HG03159 (cell line): ENCODE results near the gene JAML.

Experiments
- ATAC-seq: cut with Tn5 transposase; IDR thresholded peaks from one replicate; pipeline ENCODE4 v1.9.1; 2021; ENCODE audit warnings: mild to moderate bottlenecking, moderate library complexity; ENCODE audit not compliant: unreplicated experiment

JAML gene

GRCh38 chr11:118170231-118170630 is 54.6 kb downstream of the JAML start:
- ATAC-seq = no peak

- no peak for ATAC-seq
Measured at GRCh38 chr11:118169300-118170140, 55.3 kb downstream of the JAML start.

- ATAC-seq = no peak
Measured at GRCh38 chr11:118168751-118169150, 56.1 kb downstream of the JAML start.

GRCh38 chr11:118168316-118168715 is 56.5 kb downstream of the JAML start:
- ATAC-seq = no peak

- no peak for ATAC-seq
Measured at GRCh38 chr11:118167906-118168305, 56.9 kb downstream of the JAML start.

GRCh38 chr11:118167253-118167652 is 57.6 kb downstream of the JAML start:
- ATAC-seq = no peak

GRCh38 chr11:118166641-118167040 is 58.2 kb downstream of the JAML start:
- no peak for ATAC-seq

- no peak for ATAC-seq
Measured at GRCh38 chr11:118164885-118165284, 59.9 kb downstream of the JAML start.

- no peak for ATAC-seq
Measured at GRCh38 chr11:118163494-118163893, 61.3 kb downstream of the JAML start.

GRCh38 chr11:118162846-118163245 is 62.0 kb downstream of the JAML start:
- no peak for ATAC-seq

GRCh38 chr11:118161786-118162185 is 63.0 kb downstream of the JAML start:
- ATAC-seq = no peak

- no peak for ATAC-seq
Measured at GRCh38 chr11:118157186-118157895, 67.5 kb downstream of the JAML start.

- no peak for ATAC-seq
Measured at GRCh38 chr11:118156531-118157185, 68.2 kb downstream of the JAML start.

- no peak for ATAC-seq
Measured at GRCh38 chr11:118155776-118156530, 68.9 kb downstream of the JAML start.

- no peak for ATAC-seq
Measured at GRCh38 chr11:118154641-118155040, 70.2 kb downstream of the JAML start.

GRCh38 chr11:118153976-118154375 is 70.8 kb downstream of the JAML start:
- ATAC-seq = no peak

- ATAC-seq = no peak
Measured at GRCh38 chr11:118153516-118153915, 71.3 kb downstream of the JAML start.

- no peak for ATAC-seq
Measured at GRCh38 chr11:118152552-118153471, 72.0 kb downstream of the JAML start, which contains the start of gene SCN4B. Gene SCN4B, minus strand, starts transcription at chr11:118152823. Its CDS starts 150 bp downstream, at chr11:118152673.

- ATAC-seq = no peak
Measured at GRCh38 chr11:118152020-118152551, 72.7 kb downstream of the JAML start.

- ATAC-seq = no peak
Measured at GRCh38 chr11:118151431-118151830, 73.4 kb downstream of the JAML start.
